SK-N-MC (cell line): ENCODE data around the gene USP35.

Experiments used
- EZH2 ChIP-seq: fragments of 200-600 bp; sonication (generic); IDR thresholded peaks from one replicate; pipeline ENCODE4 v1.6.1; 2017; ENCODE audit warnings: antibody characterized with exemption
- FOXP2 ChIP-seq: optimal IDR thresholded peaks from 2 replicates; pipeline ENCODE3; 2011; ENCODE audit warnings: mild to moderate bottlenecking, moderate library complexity; ENCODE audit not compliant: insufficient read depth; ENCODE audit errors: extremely low read length, control extremely low read depth
- POLR2AphosphoS5 ChIP-seq: IDR thresholded peaks from 2 replicates; pipeline ENCODE4 v1.6.1; 2012; ENCODE audit warnings: mild to moderate bottlenecking, low read depth, low read length, borderline replicate concordance

GRCh38 chr11:78151804-78152203, 36.9 kb upstream of the USP35 start:
- TF ChIP-seq EZH2 (no peak), POLR2AphosphoS5 (no peak), FOXP2 (no peak)
